ENCODE results near the gene FAM3D.

FAM3D gene

GRCh38 chr3:58708116-58708791 is 41.7 kb upstream of the FAM3D start:
- Histone ChIP-seq H3K79me1 (replicated peaks; ENCODE audit: low read length, poor library complexity, severe bottlenecking) (no peaks in the 10 kb centered on the region), H3K18ac (ENCODE audit: low read depth in 1 of 2, low read length in 2 of 2) (no peak overlapping the region), H3K4ac (ENCODE audit: low read depth in 1 of 2, low read length in 2 of 2) (no peak overlapping the region), H2AK5ac (ENCODE audit: low read length, severe bottlenecking) (no peak overlapping the region), H4K91ac (ENCODE audit: low read length) (no peak overlapping the region), H3K4me1 (ENCODE audit: control insufficient read depth, insufficient read depth, low read depth, low read length) (no peaks in the 10 kb centered on the region), H2BK5ac (ENCODE audit: low read depth, low read length, poor library complexity, severe bottlenecking) (no peak overlapping the region), H4K8ac (ENCODE audit: low read length) (no peak overlapping the region), H3K4me3 (ENCODE audit: insufficient read depth in 1 of 2, low read depth in 1 of 2, low read length in 2 of 2) (no peak overlapping the region), H3K9me3 (ENCODE audit: control insufficient read depth, low read length) (peaks cover 2% of the 10 kb centered on the region), H3K36me3 (ENCODE audit: control insufficient read depth in 1 of 2, insufficient read depth in 2 of 2, low read depth in 1 of 2, low read length in 2 of 2) (no peaks in the 10 kb centered on the region), H3K9ac (ENCODE audit: low read length) (no peak overlapping the region), H2BK12ac (ENCODE audit: low read length in 2 of 2) (no peak overlapping the region), H3K27me3 (ENCODE audit: control insufficient read depth in 1 of 2, insufficient read depth in 1 of 2, low read length in 2 of 2) (no peaks in the 10 kb centered on the region), H3K27ac (ENCODE audit: low read length, poor library complexity, severe bottlenecking) (no peak overlapping the region), H2BK120ac (ENCODE audit: low read depth, low read length) (no peak overlapping the region), H3K4me2 (ENCODE audit: low read length, poor library complexity, severe bottlenecking) (no peak overlapping the region), H2BK15ac (ENCODE audit: low read depth, poor library complexity, severe bottlenecking) (no peak overlapping the region), H3K23ac (ENCODE audit: low read length in 2 of 2) (no peak overlapping the region), H3K14ac (ENCODE audit: low read length in 2 of 2) (no peak overlapping the region), H2AFZ (ENCODE audit: low read depth, low read length) (no peak overlapping the region)
- no peak for DNase-seq
- WGBS, result 24% methylated on average over 3 of the region's 3 CpGs

GRCh38 chr3:58707390-58707930 is 40.9 kb upstream of the FAM3D start:
- Histone ChIP-seq H3K4ac (ENCODE audit: low read depth in 1 of 2, low read length in 2 of 2) (no peak overlapping the region), H2AK5ac (ENCODE audit: low read length, severe bottlenecking) (no peak overlapping the region), H2BK12ac (ENCODE audit: low read length in 2 of 2) (no peak overlapping the region), H3K23ac (ENCODE audit: low read length in 2 of 2) (no peak overlapping the region), H3K18ac (ENCODE audit: low read depth in 1 of 2, low read length in 2 of 2) (no peak overlapping the region), H3K36me3 (ENCODE audit: control insufficient read depth in 1 of 2, insufficient read depth in 2 of 2, low read depth in 1 of 2, low read length in 2 of 2) (no peaks in the 10 kb centered on the region), H3K9ac (ENCODE audit: low read length) (no peak overlapping the region), H3K4me3 (ENCODE audit: insufficient read depth in 1 of 2, low read depth in 1 of 2, low read length in 2 of 2) (no peak overlapping the region), H2AFZ (ENCODE audit: low read depth, low read length) (no peak overlapping the region), H3K27ac (ENCODE audit: low read length, poor library complexity, severe bottlenecking) (no peak overlapping the region), H3K9me3 (ENCODE audit: control insufficient read depth, low read length) (peaks cover 2% of the 10 kb centered on the region), H3K14ac (ENCODE audit: low read length in 2 of 2) (no peak overlapping the region), H2BK5ac (ENCODE audit: low read depth, low read length, poor library complexity, severe bottlenecking) (no peak overlapping the region), H3K79me1 (replicated peaks; ENCODE audit: low read length, poor library complexity, severe bottlenecking) (no peaks in the 10 kb centered on the region), H2BK120ac (ENCODE audit: low read depth, low read length) (no peak overlapping the region), H2BK15ac (ENCODE audit: low read depth, poor library complexity, severe bottlenecking) (no peak overlapping the region), H3K4me1 (ENCODE audit: control insufficient read depth, insufficient read depth, low read depth, low read length) (no peaks in the 10 kb centered on the region), H4K91ac (ENCODE audit: low read length) (no peak overlapping the region), H4K8ac (ENCODE audit: low read length) (no peak overlapping the region), H3K4me2 (ENCODE audit: low read length, poor library complexity, severe bottlenecking) (no peak overlapping the region), H3K27me3 (ENCODE audit: control insufficient read depth in 1 of 2, insufficient read depth in 1 of 2, low read length in 2 of 2) (no peaks in the 10 kb centered on the region)
- 79% methylated on average over 3 of the region's 3 CpGs for WGBS
- DNase-seq, result no peak

GRCh38 chr3:58706395-58707167 is 40.0 kb upstream of the FAM3D start:
- Histone ChIP-seq H3K23ac (ENCODE audit: low read length in 2 of 2) (no peak overlapping the region), H2AFZ (ENCODE audit: low read depth, low read length) (no peak overlapping the region), H3K4ac (ENCODE audit: low read depth in 1 of 2, low read length in 2 of 2) (no peak overlapping the region), H3K4me2 (ENCODE audit: low read length, poor library complexity, severe bottlenecking) (no peak overlapping the region), H2BK120ac (ENCODE audit: low read depth, low read length) (no peak overlapping the region), H3K27me3 (ENCODE audit: control insufficient read depth in 1 of 2, insufficient read depth in 1 of 2, low read length in 2 of 2) (no peaks in the 10 kb centered on the region), H3K14ac (ENCODE audit: low read length in 2 of 2) (no peak overlapping the region), H2BK5ac (ENCODE audit: low read depth, low read length, poor library complexity, severe bottlenecking) (no peak overlapping the region), H2BK15ac (ENCODE audit: low read depth, poor library complexity, severe bottlenecking) (no peak overlapping the region), H3K4me1 (ENCODE audit: control insufficient read depth, insufficient read depth, low read depth, low read length) (no peaks in the 10 kb centered on the region), H3K36me3 (ENCODE audit: control insufficient read depth in 1 of 2, insufficient read depth in 2 of 2, low read depth in 1 of 2, low read length in 2 of 2) (no peaks in the 10 kb centered on the region), H3K4me3 (ENCODE audit: insufficient read depth in 1 of 2, low read depth in 1 of 2, low read length in 2 of 2) (no peak overlapping the region), H3K18ac (ENCODE audit: low read depth in 1 of 2, low read length in 2 of 2) (no peak overlapping the region), H2BK12ac (ENCODE audit: low read length in 2 of 2) (no peak overlapping the region), H4K91ac (ENCODE audit: low read length) (no peak overlapping the region), H3K9ac (ENCODE audit: low read length) (no peak overlapping the region), H2AK5ac (ENCODE audit: low read length, severe bottlenecking) (no peak overlapping the region), H3K27ac (ENCODE audit: low read length, poor library complexity, severe bottlenecking) (no peak overlapping the region), H4K8ac (ENCODE audit: low read length) (no peak overlapping the region), H3K9me3 (ENCODE audit: control insufficient read depth, low read length) (peaks cover 2% of the 10 kb centered on the region), H3K79me1 (replicated peaks; ENCODE audit: low read length, poor library complexity, severe bottlenecking) (no peaks in the 10 kb centered on the region)
- 91% methylated on average over 2 of the region's 2 CpGs for WGBS
- no peak for DNase-seq

- 88% methylated on average over 1 of the region's 2 CpGs for WGBS
- H3K4ac ChIP-seq (ENCODE audit: low read depth in 1 of 2, low read length in 2 of 2), result no peak overlapping the region
- DNase-seq, result no peak
Observed at GRCh38 chr3:58704745-58705144, 38.2 kb upstream of the FAM3D start.

More at GRCh38 chr3:58704745-58705144, 38.2 kb upstream of the FAM3D start:
- Histone ChIP-seq H2BK5ac (ENCODE audit: low read depth, low read length, poor library complexity, severe bottlenecking) (no peak overlapping the region), H3K9me3 (ENCODE audit: control insufficient read depth, low read length) (no peaks in the 10 kb centered on the region), H3K14ac (ENCODE audit: low read length in 2 of 2) (no peak overlapping the region), H3K4me2 (ENCODE audit: low read length, poor library complexity, severe bottlenecking) (no peak overlapping the region), H3K27ac (ENCODE audit: low read length, poor library complexity, severe bottlenecking) (no peak overlapping the region), H3K18ac (ENCODE audit: low read depth in 1 of 2, low read length in 2 of 2) (no peak overlapping the region), H3K23ac (ENCODE audit: low read length in 2 of 2) (no peak overlapping the region), H3K36me3 (ENCODE audit: control insufficient read depth in 1 of 2, insufficient read depth in 2 of 2, low read depth in 1 of 2, low read length in 2 of 2) (no peaks in the 10 kb centered on the region), H3K4me1 (ENCODE audit: control insufficient read depth, insufficient read depth, low read depth, low read length) (no peaks in the 10 kb centered on the region), H3K4me3 (ENCODE audit: insufficient read depth in 1 of 2, low read depth in 1 of 2, low read length in 2 of 2) (no peak overlapping the region), H3K79me1 (replicated peaks; ENCODE audit: low read length, poor library complexity, severe bottlenecking) (no peaks in the 10 kb centered on the region), H2BK15ac (ENCODE audit: low read depth, poor library complexity, severe bottlenecking) (no peak overlapping the region), H4K91ac (ENCODE audit: low read length) (no peak overlapping the region), H2AFZ (ENCODE audit: low read depth, low read length) (no peak overlapping the region), H2BK12ac (ENCODE audit: low read length in 2 of 2) (no peak overlapping the region), H4K8ac (ENCODE audit: low read length) (no peak overlapping the region), H3K9ac (ENCODE audit: low read length) (no peak overlapping the region), H2AK5ac (ENCODE audit: low read length, severe bottlenecking) (no peak overlapping the region), H2BK120ac (ENCODE audit: low read depth, low read length) (no peak overlapping the region), H3K27me3 (ENCODE audit: control insufficient read depth in 1 of 2, insufficient read depth in 1 of 2, low read length in 2 of 2) (no peaks in the 10 kb centered on the region)

Data from mesenchymal stem cell (in vitro differentiated cells and primary cell).